GM19467 (cell line): ENCODE data around the gene UPF1.

Experiments used
- ATAC-seq: cut with Tn5 transposase; IDR thresholded peaks from one replicate; pipeline ENCODE4 v1.9.1; 2021; ENCODE audit warnings: mild to moderate bottlenecking, moderate library complexity; ENCODE audit not compliant: unreplicated experiment

The UPF1 gene

GRCh38 chr19:18831524-18832305 is at the start of gene UPF1:
TSS of gene UPF1 (plus strand) at chr19:18831959. CDS start at chr19:18832210, 251 bp downstream.
- peak; percentile 67 for ATAC-seq

GRCh38 chr19:18782559-18783225 is 49.1 kb upstream of the UPF1 start:
- ATAC-seq = no peak

- no peak for ATAC-seq
These were observed 47.6 kb upstream of the UPF1 start for GRCh38 chr19:18783958-18784785.

- no peak for ATAC-seq
These were observed 47.0 kb upstream of the UPF1 start for GRCh38 chr19:18784786-18785120.

GRCh38 chr19:18785179-18786124 is 46.3 kb upstream of the UPF1 start:
- ATAC-seq = no peak

GRCh38 chr19:18788529-18789421 is 43.0 kb upstream of the UPF1 start:
- no peak for ATAC-seq

GRCh38 chr19:18789422-18789869 is 42.3 kb upstream of the UPF1 start:
- ATAC-seq = no peak

GRCh38 chr19:18789883-18790565 is 41.7 kb upstream of the UPF1 start:
- no peak for ATAC-seq

GRCh38 chr19:18790566-18791314 is 41.0 kb upstream of the UPF1 start, which contains the start of gene COMP:
TSS of gene COMP (minus strand) at chr19:18791305. CDS start at chr19:18791269, 36 bp downstream.
- ATAC-seq = no peak

GRCh38 chr19:18791315-18791678 is 40.5 kb upstream of the UPF1 start:
- ATAC-seq = no peak

- ATAC-seq = no peak
These were observed 39.1 kb upstream of the UPF1 start for GRCh38 chr19:18792661-18793060.

- no peak for ATAC-seq
These were observed 38.4 kb upstream of the UPF1 start for GRCh38 chr19:18793144-18794028.

GRCh38 chr19:18794029-18794313 is 37.8 kb upstream of the UPF1 start:
- no peak for ATAC-seq

GRCh38 chr19:18794692-18795091 is 37.1 kb upstream of the UPF1 start:
- no peak for ATAC-seq

- ATAC-seq = no peak
These were observed 36.2 kb upstream of the UPF1 start for GRCh38 chr19:18795540-18795939.

- no peak for ATAC-seq
These were observed 35.5 kb upstream of the UPF1 start for GRCh38 chr19:18796239-18796638.
